ENCODE results near the gene PELO. TPM values are rescaled to one million over a fixed set of nuclear protein-coding genes. Genes with fewer than 3 reads are reported as not detected.
A peak's percentile ranks its signal among the peaks of the same experiment; 100 is the strongest.

Gene PELO
- total RNA-seq, 1 donor from 2014 or later = 22.5 TPM

GRCh38 chr5:52770287-52770939 is 17.3 kb upstream of the PELO start:
- intact Hi-C loops (cut with micrococcal nuclease) = no loop called here
- ATAC-seq = no peak

GRCh38 chr5:52771343-52772039 is 16.2 kb upstream of the PELO start:
- intact Hi-C loops (cut with micrococcal nuclease) = no loop called here
- ATAC-seq (no peak), DNase-seq (no peak)

More at GRCh38 chr5:52770287-52770939, 17.3 kb upstream of the PELO start:
- DNase-seq = no peak

- ATAC-seq = no peak
- intact Hi-C loops (cut with micrococcal nuclease) = no loop called here
Measured at GRCh38 chr5:52772668-52773067, 15.0 kb upstream of the PELO start.

GRCh38 chr5:52773342-52773741 is 14.4 kb upstream of the PELO start:
- no peak for DNase-seq
- intact Hi-C loops (cut with micrococcal nuclease) = no loop called here
- no peak for ATAC-seq

More at GRCh38 chr5:52772668-52773067, 15.0 kb upstream of the PELO start:
- no peak for DNase-seq

- intact Hi-C loops (cut with micrococcal nuclease) = no loop called here
- no peak for ATAC-seq
- DNase-seq = no peak
Measured at GRCh38 chr5:52774005-52774410, 13.7 kb upstream of the PELO start.

GRCh38 chr5:52776116-52776515 is 11.6 kb upstream of the PELO start:
- intact Hi-C loops (cut with micrococcal nuclease) = no loop called here

GRCh38 chr5:52777186-52777585 is 10.5 kb upstream of the PELO start:
- intact Hi-C loops (cut with micrococcal nuclease) = no loop called here
- ATAC-seq = no peak
- DNase-seq = no peak

More at GRCh38 chr5:52776116-52776515, 11.6 kb upstream of the PELO start:
- DNase-seq (no peak), ATAC-seq (no peak)

GRCh38 chr5:52778781-52779180 is 8.9 kb upstream of the PELO start:
- intact Hi-C loops (cut with micrococcal nuclease) = no loop called here
- DNase-seq (no peak), ATAC-seq (no peak)

GRCh38 chr5:52779213-52779612 is 8.5 kb upstream of the PELO start:
- no peak for DNase-seq
- intact Hi-C loops (cut with micrococcal nuclease) = no loop called here

GRCh38 chr5:52783226-52783959 is 4.3 kb upstream of the PELO start:
- intact Hi-C loops (cut with micrococcal nuclease) = loop anchor here (10.0 kb wide), 2 partner anchors 79 to 131 kb away; no protein-coding TSS in a partner anchor
- ATAC-seq = no peak
- peak; percentile 23 for DNase-seq

More at GRCh38 chr5:52779213-52779612, 8.5 kb upstream of the PELO start:
- ATAC-seq = no peak

GRCh38 chr5:52784737-52785136 is 3.0 kb upstream of the PELO start:
- intact Hi-C loops (cut with micrococcal nuclease) = loop anchor here (10.0 kb wide), 2 partner anchors 80 to 130 kb away; no protein-coding TSS in a partner anchor
- no peak for DNase-seq
- no peak for ATAC-seq

- no peak for ATAC-seq
- no peak for DNase-seq
- intact Hi-C loops (cut with micrococcal nuclease) = loop anchor here (10.0 kb wide), 2 partner anchors 82 to 128 kb away; no protein-coding TSS in a partner anchor
Measured at GRCh38 chr5:52786391-52786790, 1.3 kb upstream of the PELO start.

- no peak for DNase-seq
- ATAC-seq = peak; percentile 30
Measured at GRCh38 chr5:52786949-52787599, 642 bp upstream of the PELO start.

GRCh38 chr5:52788505-52788821 is 747 bp downstream of the PELO start:
- ATAC-seq = no peak
- no peak for DNase-seq
- intact Hi-C loops (cut with micrococcal nuclease) = loop anchor here (10.0 kb wide), 2 partner anchors 84 to 126 kb away; no protein-coding TSS in a partner anchor

More at GRCh38 chr5:52786949-52787599, 642 bp upstream of the PELO start:
- intact Hi-C loops (cut with micrococcal nuclease) = loop anchor here (10.0 kb wide), 2 partner anchors 82 to 128 kb away; no protein-coding TSS in a partner anchor

GRCh38 chr5:52789378-52789777 is 1.7 kb downstream of the PELO start:
- intact Hi-C loops (cut with micrococcal nuclease) = loop anchor here (10.0 kb wide), 2 partner anchors 85 to 125 kb away; no protein-coding TSS in a partner anchor
- ATAC-seq (no peak), DNase-seq (no peak)

GRCh38 chr5:52789851-52790250 is 2.1 kb downstream of the PELO start:
- ATAC-seq (no peak), DNase-seq (no peak)
- intact Hi-C loops (cut with micrococcal nuclease) = loop anchor here (10.0 kb wide), 2 partner anchors 85 to 125 kb away; no protein-coding TSS in a partner anchor

- DNase-seq = no peak
- no peak for ATAC-seq
- intact Hi-C loops (cut with micrococcal nuclease) = no loop called here
Measured at GRCh38 chr5:52791366-52791765, 3.6 kb downstream of the PELO start.

GRCh38 chr5:52794519-52794918 is 6.8 kb downstream of the PELO start:
- ATAC-seq (no peak), DNase-seq (no peak)
- intact Hi-C loops (cut with micrococcal nuclease) = no loop called here

- no peak for ATAC-seq
- DNase-seq = no peak
- intact Hi-C loops (cut with micrococcal nuclease) = no loop called here
Measured at GRCh38 chr5:52796031-52796430, 8.3 kb downstream of the PELO start.

All from left ventricle myocardium superior (tissue), 1 donor.